Measurements from ENCODE around the gene CATSPER3. TPM values are rescaled to one million over a fixed set of nuclear protein-coding genes. Genes with fewer than 3 reads are reported as not detected.

The CATSPER3 gene
- polyA plus RNA-seq, 1 donor (not counting 4 experiments of a cell fraction or from before 2014, with no cell fraction given), result 0.31 TPM

DNA sequence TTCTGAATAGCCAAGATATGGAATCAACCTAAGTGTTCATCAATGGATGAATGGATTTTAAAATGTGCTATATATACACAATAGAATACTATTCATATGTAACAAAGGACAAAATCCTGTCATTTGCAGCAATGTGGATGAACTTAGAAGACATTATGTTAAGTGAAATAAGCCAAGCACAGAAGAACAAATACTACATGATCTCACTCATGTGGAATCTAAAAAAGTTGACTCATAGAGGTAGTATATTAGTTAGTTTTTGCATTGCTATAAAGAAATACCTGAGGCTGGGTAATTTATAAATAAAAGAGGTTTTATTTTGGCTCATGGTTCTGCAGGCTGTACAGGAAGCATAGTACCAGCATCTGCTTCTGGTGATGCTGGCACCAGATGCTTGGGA is 8.1 kb downstream of the CATSPER3 start:
- dilution Hi-C loops (cut with MboI; ENCODE audit: extremely low pct_ligation_motif_present, low sequenced_read_pairs), result no loop called here
- H3K4me3 ChIP-seq (ENCODE audit: control insufficient read depth in 2 of 3, extremely low read depth in 1 of 3, insufficient read depth in 2 of 3, low read depth in 1 of 3, low read length in 3 of 3), result no peak overlapping the region
- no peak overlapping the region for H3K9ac ChIP-seq (ENCODE audit: control insufficient read depth, extremely low read depth, insufficient read depth, low read length)
- no peak overlapping the region for H3K4me2 ChIP-seq (ENCODE audit: control insufficient read depth, extremely low read depth, insufficient read depth, low read depth, low read length)
- H2AFZ ChIP-seq (ENCODE audit: control insufficient read depth, low read length), result no peak overlapping the region
- H3K36me3 ChIP-seq (ENCODE audit: control insufficient read depth in 2 of 2, extremely low read depth in 1 of 2, insufficient read depth in 2 of 2, low read length in 2 of 2), result no peaks in the 10 kb centered on the region
- no peaks in the 10 kb centered on the region for H3K79me2 ChIP-seq (ENCODE audit: control insufficient read depth, insufficient read depth, low read length)
- H3K4me1 ChIP-seq (ENCODE audit: control insufficient read depth, extremely low read depth, insufficient read depth, low read length), result peaks cover 3% of the 10 kb centered on the region
- no peak for DNase-seq (ENCODE audit: low read depth, low spot score)
- FAIRE-seq, result no peak
- H3K27ac ChIP-seq (ENCODE audit: control insufficient read depth, insufficient read depth, low read length), result no peak overlapping the region
- H3K27me3 ChIP-seq (ENCODE audit: control insufficient read depth, extremely low read depth, insufficient read depth, low read length), result no peaks in the 10 kb centered on the region
- no peaks in the 10 kb centered on the region for H4K20me1 ChIP-seq (ENCODE audit: control insufficient read depth, extremely low read depth, insufficient read depth, low read length)
- H3K9me3 ChIP-seq (ENCODE audit: control insufficient read depth, low read depth, low read length), result no peaks in the 10 kb centered on the region
- no peak for TF ChIP-seq EZH2 (IDR thresholded peaks at IDR 0.05; ENCODE audit: low read length)
- TF ChIP-seq, protein P1, sequence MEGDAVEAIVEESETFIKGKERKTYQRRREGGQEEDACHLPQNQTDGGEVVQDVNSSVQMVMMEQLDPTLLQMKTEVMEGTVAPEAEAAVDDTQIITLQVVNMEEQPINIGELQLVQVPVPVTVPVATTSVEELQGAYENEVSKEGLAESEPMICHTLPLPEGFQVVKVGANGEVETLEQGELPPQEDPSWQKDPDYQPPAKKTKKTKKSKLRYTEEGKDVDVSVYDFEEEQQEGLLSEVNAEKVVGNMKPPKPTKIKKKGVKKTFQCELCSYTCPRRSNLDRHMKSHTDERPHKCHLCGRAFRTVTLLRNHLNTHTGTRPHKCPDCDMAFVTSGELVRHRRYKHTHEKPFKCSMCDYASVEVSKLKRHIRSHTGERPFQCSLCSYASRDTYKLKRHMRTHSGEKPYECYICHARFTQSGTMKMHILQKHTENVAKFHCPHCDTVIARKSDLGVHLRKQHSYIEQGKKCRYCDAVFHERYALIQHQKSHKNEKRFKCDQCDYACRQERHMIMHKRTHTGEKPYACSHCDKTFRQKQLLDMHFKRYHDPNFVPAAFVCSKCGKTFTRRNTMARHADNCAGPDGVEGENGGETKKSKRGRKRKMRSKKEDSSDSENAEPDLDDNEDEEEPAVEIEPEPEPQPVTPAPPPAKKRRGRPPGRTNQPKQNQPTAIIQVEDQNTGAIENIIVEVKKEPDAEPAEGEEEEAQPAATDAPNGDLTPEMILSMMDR (optimal IDR thresholded peaks at IDR 0.05 in 1 of 3, IDR thresholded peaks at IDR 0.05 in 1 of 3, conservative IDR thresholded peaks at IDR 0.05 in 1 of 3; ENCODE audit: extremely low read depth in 1 of 3, insufficient read depth in 2 of 3, low read length in 3 of 3), result no peak
- H3K9me1 ChIP-seq (ENCODE audit: control insufficient read depth, extremely low read depth, insufficient read depth, low read length), result no peaks in the 10 kb centered on the region

DNA sequence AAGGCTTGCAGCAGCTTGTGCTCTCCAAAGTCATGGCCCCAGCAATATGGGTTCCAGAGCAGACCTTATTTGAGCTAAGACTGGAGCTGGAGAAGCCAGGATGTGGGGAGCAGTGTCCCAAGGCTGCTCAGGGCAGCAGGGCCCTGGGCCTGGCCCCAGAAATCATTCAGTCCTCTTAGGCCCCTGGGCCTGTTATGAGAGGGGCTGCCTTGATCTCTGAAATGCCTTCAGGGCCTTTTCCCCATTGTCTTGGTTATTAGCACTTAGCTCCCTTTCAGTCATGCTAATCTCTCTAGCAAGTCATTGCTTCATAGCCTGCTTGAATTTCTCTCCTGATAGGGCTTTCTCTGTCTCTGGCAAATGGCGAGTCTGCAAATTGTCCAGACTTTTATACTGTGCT is 9.1 kb downstream of the CATSPER3 start:
- no peak for FAIRE-seq
- Histone ChIP-seq H3K4me3 (ENCODE audit: control insufficient read depth in 2 of 3, extremely low read depth in 1 of 3, insufficient read depth in 2 of 3, low read depth in 1 of 3, low read length in 3 of 3) (no peak overlapping the region), H3K27me3 (ENCODE audit: control insufficient read depth, extremely low read depth, insufficient read depth, low read length) (no peaks in the 10 kb centered on the region), H4K20me1 (ENCODE audit: control insufficient read depth, extremely low read depth, insufficient read depth, low read length) (no peaks in the 10 kb centered on the region), H3K9me3 (ENCODE audit: control insufficient read depth, low read depth, low read length) (no peaks in the 10 kb centered on the region), H3K9me1 (ENCODE audit: control insufficient read depth, extremely low read depth, insufficient read depth, low read length) (no peaks in the 10 kb centered on the region), H3K4me2 (ENCODE audit: control insufficient read depth, extremely low read depth, insufficient read depth, low read depth, low read length) (no peak overlapping the region), H3K9ac (ENCODE audit: control insufficient read depth, extremely low read depth, insufficient read depth, low read length) (no peak overlapping the region), H3K27ac (ENCODE audit: control insufficient read depth, insufficient read depth, low read length) (no peak overlapping the region), H3K36me3 (ENCODE audit: control insufficient read depth in 2 of 2, extremely low read depth in 1 of 2, insufficient read depth in 2 of 2, low read length in 2 of 2) (no peaks in the 10 kb centered on the region), H3K79me2 (ENCODE audit: control insufficient read depth, insufficient read depth, low read length) (no peaks in the 10 kb centered on the region), H2AFZ (ENCODE audit: control insufficient read depth, low read length) (no peak overlapping the region), H3K4me1 (ENCODE audit: control insufficient read depth, extremely low read depth, insufficient read depth, low read length) (peaks cover 3% of the 10 kb centered on the region)
- dilution Hi-C loops (cut with MboI; ENCODE audit: extremely low pct_ligation_motif_present, low sequenced_read_pairs), result no loop called here
- no peak for DNase-seq (ENCODE audit: low read depth, low spot score)
- no peak for TF ChIP-seq EZH2 (IDR thresholded peaks at IDR 0.05; ENCODE audit: low read length)
- TF ChIP-seq, protein P1 (optimal IDR thresholded peaks at IDR 0.05 in 1 of 3, IDR thresholded peaks at IDR 0.05 in 1 of 3, conservative IDR thresholded peaks at IDR 0.05 in 1 of 3; ENCODE audit: extremely low read depth in 1 of 3, insufficient read depth in 2 of 3, low read length in 3 of 3), result no peak
